Keratinocyte (primary cell): Measurements from ENCODE around the gene PRKN.

Source experiments
- CTCF ChIP-seq, 3 experiments: IDR thresholded peaks in 1 of 3; conservative IDR thresholded peaks in 1 of 3; optimal IDR thresholded peaks in 1 of 3; 2 replicates in 2 of 3; 3 replicates in 1 of 3; pipeline versions ENCODE3 to v1.5.1; 2011; ENCODE audit warnings: low read length in 3 of 3, mild to moderate bottlenecking in 3 of 3, moderate library complexity in 2 of 3, control low read depth in 1 of 3, inconsistent platforms in 1 of 3; ENCODE audit not compliant: insufficient read depth in 2 of 3; ENCODE audit errors: extremely low read depth in 1 of 3
- EZH2 ChIP-seq: IDR thresholded peaks from one replicate; pipeline ENCODE4 v1.6.1; 2012; ENCODE audit warnings: inconsistent platforms, mild to moderate bottlenecking, low read length, moderate library complexity

- no peak for TF ChIP-seq EZH2
- TF ChIP-seq CTCF (optimal IDR thresholded peaks at IDR 0.05 in 1 of 3, IDR thresholded peaks at IDR 0.05 in 1 of 3, conservative IDR thresholded peaks at IDR 0.05 in 1 of 3; ENCODE audit: extremely low read depth in 1 of 3, insufficient read depth in 2 of 3, low read length in 3 of 3) = no peak
Measured at GRCh38 chr6:162181741-162182401, 545.7 kb downstream of the PRKN start.
